SK-N-MC (cell line): Measurements from ENCODE around the gene PAK6.

Experiments used
- DNase-seq: peaks from one replicate; pipeline ENCODE4 v3.0.0-alpha.2; 2011; ENCODE audit warnings: low read depth, low spot score
- H3K27ac ChIP-seq: fragments of 200-600 bp; sonication (generic); 2 replicates; pipeline ENCODE4 v1.5.1; 2016; ENCODE audit warnings: mixed run types
- H3K36me3 ChIP-seq: fragments of 200-600 bp; sonication (generic); 2 replicates; pipeline ENCODE4 v1.6.1; 2017; ENCODE audit warnings: antibody characterized with exemption, low read length, mixed read lengths; ENCODE audit not compliant: insufficient read depth
- H3K4me3 ChIP-seq: fragments of 200-600 bp; sonication (generic); 2 replicates; pipeline ENCODE4 v1.5.1; 2016
- H3K9ac ChIP-seq: fragments of 200-600 bp; sonication (generic); 2 replicates; pipeline ENCODE4 v1.8.0; 2017; ENCODE audit warnings: mixed run types, mixed read lengths; ENCODE audit not compliant: insufficient read length
- H3K9me3 ChIP-seq: fragments of 200-600 bp; sonication (generic); 2 replicates; pipeline ENCODE4 v1.6.1; 2017; ENCODE audit warnings: low read depth, mild to moderate bottlenecking, antibody characterized with exemption, low read length, moderate library complexity, mixed read lengths
- EZH2 ChIP-seq: fragments of 200-600 bp; sonication (generic); IDR thresholded peaks from one replicate; pipeline ENCODE4 v1.6.1; 2017; ENCODE audit warnings: antibody characterized with exemption
- FOXP2 ChIP-seq: optimal IDR thresholded peaks from 2 replicates; pipeline ENCODE3; 2011; ENCODE audit warnings: mild to moderate bottlenecking, moderate library complexity; ENCODE audit not compliant: insufficient read depth; ENCODE audit errors: extremely low read length, control extremely low read depth
- POLR2AphosphoS5 ChIP-seq: IDR thresholded peaks from 2 replicates; pipeline ENCODE4 v1.6.1; 2012; ENCODE audit warnings: mild to moderate bottlenecking, low read depth, low read length, borderline replicate concordance

PAK6 gene

DNA sequence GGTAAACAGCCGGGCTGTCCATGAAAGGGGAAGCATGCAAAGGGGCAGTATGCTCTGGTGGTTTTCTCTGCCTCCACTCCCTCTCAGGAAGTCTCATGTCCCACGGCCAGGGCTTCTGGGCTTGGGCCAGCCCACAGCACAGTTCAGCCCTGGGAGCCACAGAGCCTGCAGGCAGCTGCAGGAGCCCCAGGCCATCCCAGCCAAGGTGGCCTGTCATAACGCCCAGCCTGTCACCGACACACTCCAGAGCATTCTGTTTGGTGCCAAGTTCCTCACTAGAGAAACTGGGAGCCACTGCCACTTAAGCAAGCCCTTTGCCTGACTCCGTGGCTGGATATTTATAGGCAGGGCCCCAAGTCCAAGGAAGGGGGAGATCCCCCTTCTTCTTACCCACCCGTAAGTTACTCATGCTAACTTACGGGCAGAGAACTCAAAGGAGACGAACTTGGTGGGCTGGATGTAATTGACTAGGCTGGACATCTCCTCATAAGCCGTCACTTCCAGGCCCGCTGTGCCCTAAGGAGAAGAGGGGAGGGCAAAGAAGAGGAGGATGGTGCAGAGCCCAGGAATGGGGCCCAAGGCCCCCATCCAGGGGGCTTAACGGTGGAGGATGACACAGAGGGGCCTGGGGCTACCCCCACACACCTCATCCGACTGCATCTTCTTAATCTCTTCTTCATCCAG, 57.2 kb downstream of the PAK6 start:
- no peak overlapping the region for H3K9ac ChIP-seq

DNA sequence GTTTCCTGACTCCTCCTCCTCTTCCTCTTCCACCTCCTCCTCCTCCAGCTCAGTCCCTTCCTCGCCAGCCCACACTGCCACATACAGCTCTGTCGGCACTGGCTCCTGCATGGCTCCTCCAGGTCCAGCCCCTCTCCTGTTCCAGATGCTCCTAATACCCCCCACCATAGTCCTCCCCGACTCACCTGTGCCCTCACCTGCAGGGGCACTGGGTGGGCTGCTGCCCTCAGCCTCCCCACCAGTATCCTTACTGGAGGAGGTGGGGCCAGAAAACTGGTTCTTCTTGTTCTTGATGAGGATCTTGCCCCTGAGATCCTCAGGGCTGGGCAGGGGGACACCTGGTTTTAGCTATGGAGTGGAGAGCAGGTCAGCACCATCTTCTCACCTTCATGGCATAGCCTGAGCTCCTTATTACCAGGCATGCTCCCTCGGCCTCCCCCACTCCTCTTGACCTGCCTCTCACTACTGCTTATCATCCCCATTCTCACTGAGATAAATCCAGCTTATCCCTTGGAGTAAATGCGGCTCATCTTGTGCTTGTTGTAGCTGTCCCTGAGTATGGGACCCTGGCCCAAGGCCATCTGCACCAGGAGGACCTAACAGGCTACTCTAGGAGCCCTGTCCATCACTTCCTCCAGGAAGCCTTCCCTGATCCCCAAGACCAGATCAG, 57.8 kb downstream of the PAK6 start:
- no peak for DNase-seq
- Histone ChIP-seq H3K9ac (no peak overlapping the region), H3K36me3 (peaks cover 28% of the 10 kb centered on the region), H3K27ac (no peak overlapping the region), H3K9me3 (peaks cover 4% of the 10 kb centered on the region; the same call in 1 of the 2 replicates), H3K4me3 (no peak overlapping the region)
- no peak for TF ChIP-seq FOXP2
- no peak for TF ChIP-seq EZH2
- TF ChIP-seq POLR2AphosphoS5: no peak

More for the DNA sequence above, 57.2 kb downstream of the PAK6 start:
- Histone ChIP-seq H3K4me3 (no peak overlapping the region), H3K9me3 (peaks cover 4% of the 10 kb centered on the region; the same call in 1 of the 2 replicates), H3K36me3 (peaks cover 21% of the 10 kb centered on the region), H3K27ac (no peak overlapping the region)
- TF ChIP-seq EZH2 (no peak), FOXP2 (no peak), POLR2AphosphoS5 (no peak)
- no peak for DNase-seq

DNA sequence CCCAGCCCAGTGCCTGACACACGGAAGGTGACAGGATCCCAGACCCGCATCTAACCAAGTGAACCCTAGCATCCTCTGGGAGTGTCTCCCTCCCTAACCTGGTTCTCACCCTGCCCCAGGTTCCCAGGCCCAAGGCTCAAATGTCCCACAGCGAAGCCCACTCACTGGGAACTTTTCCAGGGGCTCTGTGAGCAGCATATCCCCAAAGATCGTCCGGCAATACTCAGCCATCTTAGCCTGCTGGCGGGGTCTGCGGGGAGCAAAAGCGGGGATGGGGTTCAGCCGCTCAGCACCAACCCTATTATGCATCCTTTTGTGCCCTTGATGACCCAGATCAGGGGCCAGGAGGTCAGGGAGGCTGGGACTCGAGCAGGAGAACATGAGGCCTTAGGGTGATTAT, 58.5 kb downstream of the PAK6 start:
- peaks cover 34% of the 10 kb centered on the region for H3K36me3 ChIP-seq

DNA sequence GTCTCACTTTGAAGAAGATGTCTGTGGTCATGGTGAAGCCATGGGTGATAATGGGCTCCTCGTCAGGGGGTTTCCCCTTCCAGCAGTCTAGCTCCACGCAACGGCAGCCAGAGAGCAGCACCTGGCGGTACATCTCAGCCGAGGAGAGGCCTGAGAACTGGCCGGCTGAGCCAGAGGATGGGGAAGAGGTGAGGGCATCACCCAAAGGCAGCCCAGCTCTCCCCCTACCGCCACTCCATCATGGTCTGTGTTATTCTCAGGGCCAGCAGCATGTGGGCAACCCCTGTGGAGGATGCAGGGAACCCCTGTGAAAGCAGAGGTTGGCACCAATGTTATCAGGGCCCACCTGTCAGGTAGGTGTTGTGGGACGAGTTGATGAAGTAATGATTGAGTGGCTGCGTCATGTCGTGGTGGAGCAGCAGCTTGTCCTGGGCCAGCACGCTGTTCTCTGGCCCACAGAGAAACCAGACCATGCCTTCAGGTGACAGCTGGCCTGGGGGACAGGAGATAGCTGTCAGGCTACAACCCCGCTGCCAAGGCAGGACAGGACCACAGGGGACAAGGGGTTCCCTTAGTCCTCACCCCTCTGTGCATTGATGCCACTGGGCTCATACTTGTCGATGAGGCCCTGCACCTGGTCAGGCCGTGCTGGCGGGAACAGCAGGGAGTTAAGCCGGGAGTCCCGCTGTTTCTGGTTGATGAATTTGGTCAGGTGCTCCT, 59.5 kb downstream of the PAK6 start:
- Histone ChIP-seq H3K27ac (no peak overlapping the region), H3K4me3 (no peak overlapping the region), H3K36me3 (peaks cover 41% of the 10 kb centered on the region), H3K9ac (no peak overlapping the region), H3K9me3 (peaks cover 4% of the 10 kb centered on the region; the same call in 1 of the 2 replicates)
- DNase-seq: no peak
- no peak for TF ChIP-seq FOXP2
- TF ChIP-seq POLR2AphosphoS5: no peak

More for the DNA sequence above, 58.5 kb downstream of the PAK6 start:
- Histone ChIP-seq H3K9ac (no peak overlapping the region), H3K27ac (no peak overlapping the region), H3K9me3 (peaks cover 4% of the 10 kb centered on the region; the same call in 1 of the 2 replicates), H3K4me3 (no peak overlapping the region)
- DNase-seq: no peak
- no peak for TF ChIP-seq POLR2AphosphoS5
- no peak for TF ChIP-seq FOXP2
- TF ChIP-seq EZH2: no peak

DNA sequence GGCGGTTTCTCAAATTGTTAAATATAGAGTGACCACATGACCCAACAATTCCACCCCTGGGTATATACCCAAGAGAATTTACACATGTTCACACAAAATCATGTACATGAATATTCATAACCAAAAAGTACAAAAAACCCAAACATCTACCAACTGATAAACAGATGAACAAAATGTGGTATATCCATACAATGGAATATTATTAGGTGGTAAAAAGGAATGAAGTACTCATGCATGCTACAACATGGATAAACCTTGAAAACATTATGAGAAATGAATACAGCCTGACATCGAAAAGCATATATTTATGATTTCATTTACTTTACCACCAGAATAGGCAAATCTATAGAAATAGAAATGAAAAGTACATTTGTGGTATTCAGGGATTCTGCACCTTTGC, 61.5 kb downstream of the PAK6 start:
- no peak for TF ChIP-seq FOXP2
- TF ChIP-seq POLR2AphosphoS5: no peak
- TF ChIP-seq EZH2: no peak

DNA sequence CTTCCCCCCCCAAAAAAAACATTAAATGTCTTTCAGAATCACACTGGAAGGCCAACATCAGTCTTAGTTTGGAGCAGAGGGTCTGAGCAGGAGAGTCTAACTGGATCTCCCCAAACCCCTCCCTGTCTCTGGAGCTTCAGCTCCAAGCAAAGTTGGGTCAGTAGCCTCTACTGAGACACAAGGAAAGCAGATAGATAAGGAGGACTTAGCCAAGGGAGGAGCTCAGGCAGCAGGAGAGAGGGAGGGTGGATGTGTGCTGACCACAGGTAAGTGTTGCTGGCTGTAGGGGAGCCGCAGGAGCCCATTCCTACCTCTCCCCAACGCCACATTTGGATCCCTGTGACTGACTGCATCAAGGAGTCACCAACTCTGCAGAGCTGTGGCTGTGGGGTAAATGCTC, 61.9 kb downstream of the PAK6 start:
- no peak overlapping the region for H3K9ac ChIP-seq
- TF ChIP-seq FOXP2 (no peak), POLR2AphosphoS5 (no peak), EZH2 (no peak)
- peaks cover 45% of the 10 kb centered on the region for H3K36me3 ChIP-seq
- no peak overlapping the region for H3K27ac ChIP-seq
- H3K4me3 ChIP-seq: no peak overlapping the region
- DNase-seq: no peak
- peaks cover 4% of the 10 kb centered on the region; the same call in 1 of the 2 replicates for H3K9me3 ChIP-seq

More for the DNA sequence above, 61.5 kb downstream of the PAK6 start:
- no peak overlapping the region for H3K9ac ChIP-seq
- no peak overlapping the region for H3K4me3 ChIP-seq
- H3K9me3 ChIP-seq: peaks cover 4% of the 10 kb centered on the region; the same call in 1 of the 2 replicates
- H3K27ac ChIP-seq: no peak overlapping the region
- peaks cover 45% of the 10 kb centered on the region for H3K36me3 ChIP-seq
- no peak for DNase-seq

DNA sequence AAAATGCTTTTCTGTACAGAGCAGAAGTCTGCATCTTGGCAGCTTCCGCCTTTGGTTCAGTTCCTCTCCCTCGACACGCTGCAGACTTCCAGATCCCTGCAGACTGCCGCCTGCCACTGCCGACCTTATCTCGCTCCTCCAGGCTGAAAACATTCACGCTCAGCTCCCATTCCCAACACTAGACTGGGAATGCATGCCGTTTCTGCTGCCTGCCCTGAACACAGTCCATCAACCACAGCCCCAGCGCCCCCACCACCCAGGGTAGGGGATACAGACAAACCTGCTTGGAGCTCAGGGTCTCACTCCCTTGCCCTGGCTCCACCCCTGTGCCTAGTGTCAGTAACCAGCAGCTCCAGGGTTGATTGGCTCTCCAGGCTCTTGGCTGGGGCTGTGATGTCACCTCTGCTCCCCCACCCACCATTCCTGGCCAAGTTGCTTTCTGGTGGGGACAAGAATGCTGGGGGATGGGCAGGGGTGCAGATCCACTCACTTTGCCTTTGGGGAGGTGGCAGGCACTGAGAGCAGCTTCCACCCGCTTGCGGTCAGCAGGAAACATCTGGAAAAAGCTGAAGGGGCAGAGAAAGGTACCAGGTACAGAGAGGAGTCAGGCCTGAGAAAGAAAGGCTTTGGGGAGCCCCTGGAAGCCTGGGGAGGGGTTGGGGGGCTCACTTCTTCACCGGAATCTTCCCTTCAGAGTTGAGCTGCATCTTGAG, 62.8 kb downstream of the PAK6 start:
- Histone ChIP-seq H3K9me3 (peaks cover 4% of the 10 kb centered on the region; the same call in 1 of the 2 replicates), H3K27ac (no peak overlapping the region), H3K4me3 (no peak overlapping the region), H3K36me3 (peaks cover 45% of the 10 kb centered on the region), H3K9ac (no peak overlapping the region)
- TF ChIP-seq EZH2 (no peak), POLR2AphosphoS5 (no peak), FOXP2 (no peak)
- no peak for DNase-seq

DNA sequence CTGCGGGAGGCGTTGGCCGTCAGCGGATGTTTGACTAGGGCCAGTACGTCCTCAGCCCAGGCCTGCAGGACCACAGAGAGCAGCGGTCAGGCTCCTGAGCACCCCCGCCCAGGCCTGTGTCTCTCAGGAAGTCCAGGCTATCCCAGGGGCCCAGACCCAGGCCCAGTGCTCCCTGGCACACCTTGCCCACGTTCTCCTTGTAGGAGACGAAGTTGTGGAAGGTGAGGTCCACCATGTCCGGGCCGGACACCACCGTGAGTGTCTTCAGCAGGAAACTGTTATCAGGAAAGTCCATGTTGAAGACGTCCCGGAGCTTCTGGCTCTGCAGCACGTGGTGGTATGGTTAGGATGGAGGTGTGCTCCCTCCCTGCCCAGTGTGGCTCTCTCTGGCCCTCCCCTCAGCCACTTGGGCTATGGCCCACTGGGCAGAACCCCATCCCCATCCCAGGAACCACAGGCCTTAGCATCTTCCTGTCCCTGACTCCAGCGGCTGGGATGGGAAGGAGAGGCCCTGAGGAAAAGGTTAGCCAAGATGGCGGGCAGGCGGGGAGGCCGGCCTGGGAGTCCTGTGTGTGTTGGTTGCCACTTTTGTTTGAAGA, 63.5 kb downstream of the PAK6 start:
- no peak overlapping the region for H3K9ac ChIP-seq
- TF ChIP-seq POLR2AphosphoS5 (no peak), EZH2 (no peak), FOXP2 (no peak)
- peaks cover 4% of the 10 kb centered on the region; the same call in 1 of the 2 replicates for H3K9me3 ChIP-seq
- no peak overlapping the region for H3K4me3 ChIP-seq
- H3K36me3 ChIP-seq: peaks cover 45% of the 10 kb centered on the region
- no peak for DNase-seq
- H3K27ac ChIP-seq: no peak overlapping the region
